Osteocyte (in vitro differentiated cells): Measurements from ENCODE around the gene ARHGAP27. TPM values are rescaled to one million over a fixed set of nuclear protein-coding genes. Genes with fewer than 3 reads are reported as not detected.
"Not testable (repeated sequence)": the region's sequence is repeated elsewhere in the genome, so short reads cannot be mapped to it uniquely, and the experiment has no call there.

ENCODE experiments used
- DNase-seq: peaks from one replicate; pipeline ENCODE4 v3.0.0; 2021; ENCODE audit warnings: mixed read lengths; ENCODE audit not compliant: unreplicated experiment; ENCODE audit errors: extremely low spot score
- H3K27ac Mint-ChIP-seq: one replicate; pipeline ENCODE4 v1.8.0; 2021; ENCODE audit warnings: mild to moderate bottlenecking, mixed read lengths; ENCODE audit not compliant: unreplicated experiment
- H3K27me3 Mint-ChIP-seq: one replicate; pipeline ENCODE4 v1.8.0; 2021; ENCODE audit warnings: mixed read lengths; ENCODE audit not compliant: unreplicated experiment
- H3K36me3 Mint-ChIP-seq: one replicate; pipeline ENCODE4 v1.8.0; 2021; ENCODE audit warnings: mixed read lengths; ENCODE audit not compliant: unreplicated experiment
- H3K4me1 Mint-ChIP-seq: one replicate; pipeline ENCODE4 v1.8.0; 2021; ENCODE audit warnings: mixed read lengths; ENCODE audit not compliant: unreplicated experiment
- H3K4me3 Mint-ChIP-seq: one replicate; pipeline ENCODE4 v1.8.0; 2021; ENCODE audit warnings: mild to moderate bottlenecking, moderate library complexity, mixed read lengths; ENCODE audit not compliant: unreplicated experiment
- H3K9me3 Mint-ChIP-seq: one replicate; pipeline ENCODE4 v1.8.0; 2021; ENCODE audit warnings: mixed read lengths; ENCODE audit not compliant: unreplicated experiment
- total RNA-seq: library from RNA; stranded (reverse); gene quantifications from 2 replicates; pipeline ENCODE4 v1.2.1, GENCODE V29; 2021
- TF ChIP-seq, protein P1 (sequence below): fragments of 200-600 bp; sonication (generic); IDR thresholded peaks from 2 replicates; pipeline ENCODE4 v1.5.0; 2021; ENCODE audit warnings: antibody characterized with exemption, mild to moderate bottlenecking, moderate library complexity

The ARHGAP27 gene
- total RNA-seq, 1 donor from 2014 or later, result 1.6 TPM

DNA sequence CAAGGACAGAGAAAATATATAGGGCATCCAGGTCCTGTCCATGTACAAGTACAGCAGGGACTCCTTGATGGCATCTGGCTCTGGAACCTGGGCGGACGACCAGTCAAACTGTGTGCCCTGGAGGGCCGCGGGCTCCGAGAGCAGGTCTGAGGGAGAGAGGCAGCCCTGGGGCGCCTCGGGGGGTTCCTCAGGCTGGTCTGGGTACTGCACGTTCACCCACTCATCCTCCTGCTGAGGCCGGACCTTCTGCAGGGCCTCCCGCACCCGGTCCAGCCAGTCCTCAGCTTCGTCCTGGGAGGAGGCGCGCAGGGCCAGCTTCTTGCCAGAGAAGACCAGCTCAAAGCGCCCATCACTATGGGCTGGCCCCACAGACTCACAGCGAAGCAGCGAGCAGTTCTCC lies 21.1 kb upstream of the ARHGAP27 start:
- not testable (repeated sequence) for H3K27ac Mint-ChIP-seq, H3K4me1 Mint-ChIP-seq, H3K27me3 Mint-ChIP-seq, H3K9me3 Mint-ChIP-seq, H3K4me3 Mint-ChIP-seq, DNase-seq
- H3K36me3 Mint-ChIP-seq, result peaks cover 18% of the 10 kb centered on the region

GRCh38 chr17:45453225-45453534 lies 20.5 kb upstream of the ARHGAP27 start:
- not testable (repeated sequence) for H3K4me1 Mint-ChIP-seq, H3K27ac Mint-ChIP-seq, H3K4me3 Mint-ChIP-seq, H3K27me3 Mint-ChIP-seq, DNase-seq, H3K9me3 Mint-ChIP-seq
- H3K36me3 Mint-ChIP-seq, result peaks cover 20% of the 10 kb centered on the region

GRCh38 chr17:45452329-45453224 lies 19.9 kb upstream of the ARHGAP27 start:
- H3K27ac Mint-ChIP-seq, H3K4me3 Mint-ChIP-seq, H3K9me3 Mint-ChIP-seq, DNase-seq, H3K4me1 Mint-ChIP-seq, H3K27me3 Mint-ChIP-seq: not testable (repeated sequence)
- peaks cover 23% of the 10 kb centered on the region for H3K36me3 Mint-ChIP-seq

GRCh38 chr17:45451660-45452059 lies 19.0 kb upstream of the ARHGAP27 start:
- H3K4me1 Mint-ChIP-seq, H3K27me3 Mint-ChIP-seq, H3K27ac Mint-ChIP-seq, H3K9me3 Mint-ChIP-seq, DNase-seq, H3K4me3 Mint-ChIP-seq: not testable (repeated sequence)
- H3K36me3 Mint-ChIP-seq, result peaks cover 23% of the 10 kb centered on the region

- Mint-ChIP-seq H3K36me3 (peaks cover 19% of the 10 kb centered on the region), H3K4me1 (no peaks in the 10 kb centered on the region), H3K27ac (no peak overlapping the region), H3K4me3 (no peak overlapping the region), H3K9me3 (no peaks in the 10 kb centered on the region), H3K27me3 (no peaks in the 10 kb centered on the region)
- no peak for DNase-seq
- TF ChIP-seq, protein P1, sequence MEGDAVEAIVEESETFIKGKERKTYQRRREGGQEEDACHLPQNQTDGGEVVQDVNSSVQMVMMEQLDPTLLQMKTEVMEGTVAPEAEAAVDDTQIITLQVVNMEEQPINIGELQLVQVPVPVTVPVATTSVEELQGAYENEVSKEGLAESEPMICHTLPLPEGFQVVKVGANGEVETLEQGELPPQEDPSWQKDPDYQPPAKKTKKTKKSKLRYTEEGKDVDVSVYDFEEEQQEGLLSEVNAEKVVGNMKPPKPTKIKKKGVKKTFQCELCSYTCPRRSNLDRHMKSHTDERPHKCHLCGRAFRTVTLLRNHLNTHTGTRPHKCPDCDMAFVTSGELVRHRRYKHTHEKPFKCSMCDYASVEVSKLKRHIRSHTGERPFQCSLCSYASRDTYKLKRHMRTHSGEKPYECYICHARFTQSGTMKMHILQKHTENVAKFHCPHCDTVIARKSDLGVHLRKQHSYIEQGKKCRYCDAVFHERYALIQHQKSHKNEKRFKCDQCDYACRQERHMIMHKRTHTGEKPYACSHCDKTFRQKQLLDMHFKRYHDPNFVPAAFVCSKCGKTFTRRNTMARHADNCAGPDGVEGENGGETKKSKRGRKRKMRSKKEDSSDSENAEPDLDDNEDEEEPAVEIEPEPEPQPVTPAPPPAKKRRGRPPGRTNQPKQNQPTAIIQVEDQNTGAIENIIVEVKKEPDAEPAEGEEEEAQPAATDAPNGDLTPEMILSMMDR, result no peak
Measured at GRCh38 chr17:45451131-45451530, 18.5 kb upstream of the ARHGAP27 start.

DNA sequence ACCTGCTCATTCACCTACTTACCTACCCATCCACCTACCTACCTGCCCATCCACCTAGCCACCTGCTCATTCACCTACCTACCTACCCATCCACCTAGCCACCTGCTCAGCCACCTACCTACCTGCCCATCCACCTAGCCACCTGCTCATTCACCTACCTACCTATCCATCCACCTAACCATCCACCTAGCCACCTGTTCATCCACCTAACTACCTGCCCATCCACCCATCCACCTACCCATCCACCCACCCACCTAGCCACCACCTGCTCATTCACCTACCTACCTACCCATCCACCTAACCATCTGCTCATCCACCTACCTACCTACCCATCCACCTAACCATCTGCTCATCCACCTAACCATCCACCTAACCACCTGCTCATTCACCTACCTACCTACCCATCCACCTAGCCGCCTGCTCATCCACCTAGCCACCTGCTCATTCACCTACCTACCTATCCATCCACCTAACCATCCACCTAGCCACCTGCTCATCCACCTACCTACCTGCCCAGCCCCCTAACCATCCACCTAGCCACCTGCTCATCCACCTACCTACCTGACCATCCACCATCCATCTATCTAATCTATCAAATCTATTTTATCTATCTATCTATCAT lies 17.1 kb upstream of the ARHGAP27 start:
- H3K4me1 Mint-ChIP-seq, H3K27ac Mint-ChIP-seq, DNase-seq, H3K9me3 Mint-ChIP-seq, H3K27me3 Mint-ChIP-seq, H3K4me3 Mint-ChIP-seq: not testable (repeated sequence)
- peaks cover 18% of the 10 kb centered on the region for H3K36me3 Mint-ChIP-seq

DNA sequence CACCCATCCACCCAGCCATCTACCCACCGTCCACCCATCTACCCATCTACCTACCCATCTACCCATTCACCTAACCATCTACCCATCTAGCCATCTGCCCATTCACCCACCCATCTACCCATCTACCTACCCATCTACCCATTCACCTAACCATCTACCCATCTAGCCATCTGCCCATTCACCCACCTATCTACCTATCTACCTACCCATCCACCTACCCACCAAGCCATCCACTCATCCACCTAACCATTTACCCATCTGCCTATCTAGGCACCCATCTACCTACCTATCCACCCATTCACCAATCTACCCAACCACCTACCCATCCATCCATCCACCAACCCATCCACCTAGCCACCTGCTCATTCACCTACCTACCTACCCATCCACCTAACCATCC lies 16.6 kb upstream of the ARHGAP27 start:
- H3K36me3 Mint-ChIP-seq, result peaks cover 15% of the 10 kb centered on the region
- not testable (repeated sequence) for H3K9me3 Mint-ChIP-seq, H3K27ac Mint-ChIP-seq, H3K4me1 Mint-ChIP-seq, H3K4me3 Mint-ChIP-seq, DNase-seq, H3K27me3 Mint-ChIP-seq

DNA sequence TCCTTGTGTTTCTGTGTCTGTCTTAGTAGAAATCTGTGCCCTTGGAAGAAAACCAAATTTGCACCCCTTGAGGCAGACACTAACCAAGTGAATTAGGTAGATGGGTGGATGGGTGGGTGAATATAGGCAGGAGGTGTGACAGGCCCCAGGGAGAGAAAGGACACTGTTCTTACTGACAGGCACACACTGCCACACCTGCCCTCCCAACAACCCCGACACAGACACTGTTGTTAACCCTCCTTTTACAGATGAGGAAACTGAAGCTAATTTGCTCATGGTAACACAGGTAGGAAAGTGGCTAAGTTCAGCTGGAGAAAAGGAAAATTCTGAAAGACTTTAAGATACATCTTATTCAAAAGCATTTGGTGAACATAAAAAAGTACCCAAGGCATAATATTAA lies 15.8 kb upstream of the ARHGAP27 start:
- H3K36me3 Mint-ChIP-seq, result peaks cover 15% of the 10 kb centered on the region
- not testable (repeated sequence) for H3K27me3 Mint-ChIP-seq, H3K27ac Mint-ChIP-seq, H3K9me3 Mint-ChIP-seq, H3K4me3 Mint-ChIP-seq, DNase-seq, H3K4me1 Mint-ChIP-seq

GRCh38 chr17:45448066-45448465 lies 15.4 kb upstream of the ARHGAP27 start:
- H3K27me3 Mint-ChIP-seq, H3K4me1 Mint-ChIP-seq, DNase-seq, H3K4me3 Mint-ChIP-seq, H3K27ac Mint-ChIP-seq, H3K9me3 Mint-ChIP-seq: not testable (repeated sequence)
- peaks cover 15% of the 10 kb centered on the region for H3K36me3 Mint-ChIP-seq

- peaks cover 15% of the 10 kb centered on the region for H3K36me3 Mint-ChIP-seq
- H3K9me3 Mint-ChIP-seq, H3K27me3 Mint-ChIP-seq, H3K4me1 Mint-ChIP-seq, H3K27ac Mint-ChIP-seq, H3K4me3 Mint-ChIP-seq, DNase-seq: not testable (repeated sequence)
Measured at GRCh38 chr17:45447650-45448049, 15.0 kb upstream of the ARHGAP27 start.

DNA sequence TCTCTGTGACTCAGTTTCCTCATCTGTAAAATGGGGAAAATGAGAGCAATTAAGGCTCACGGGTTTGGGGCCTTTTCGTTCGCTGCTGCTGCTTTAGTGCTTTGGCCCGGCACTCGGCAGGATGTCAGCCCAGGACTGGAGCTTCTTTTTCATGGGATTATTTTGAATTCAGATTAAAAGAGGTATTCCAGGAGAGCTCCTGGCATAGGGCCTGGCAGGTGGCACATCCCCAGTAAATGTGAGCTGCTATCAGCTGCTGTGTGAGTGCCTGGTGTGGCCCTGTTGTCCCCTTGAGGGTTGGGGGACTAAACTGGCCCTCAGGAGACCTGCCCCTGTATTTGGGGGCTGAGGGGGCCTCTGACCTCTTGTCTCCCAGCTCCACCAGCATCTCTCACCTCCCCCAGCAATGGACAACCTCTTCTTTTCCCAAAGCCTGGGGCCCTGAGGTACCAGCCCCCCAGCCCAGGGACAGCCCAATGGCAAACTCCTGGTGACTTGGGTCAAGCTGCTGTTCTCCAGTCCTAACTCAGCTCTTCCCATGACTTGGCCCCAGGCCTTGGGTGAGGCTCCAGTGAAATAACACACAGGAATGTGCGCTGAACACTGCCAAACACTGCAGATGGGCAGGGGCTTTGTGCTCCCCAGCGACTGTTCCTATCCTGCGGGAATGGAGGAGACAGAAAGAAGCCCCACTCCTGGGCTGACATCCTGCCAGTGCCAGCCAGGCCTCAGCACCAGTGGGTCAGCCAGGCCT lies 14.4 kb upstream of the ARHGAP27 start:
- not testable (repeated sequence) for H3K4me3 Mint-ChIP-seq, H3K27ac Mint-ChIP-seq, H3K9me3 Mint-ChIP-seq, H3K4me1 Mint-ChIP-seq, H3K27me3 Mint-ChIP-seq, DNase-seq
- peaks cover 15% of the 10 kb centered on the region for H3K36me3 Mint-ChIP-seq
